Measurements from ENCODE around the gene OTOP3. TPM values are rescaled to one million over a fixed set of nuclear protein-coding genes. Genes with fewer than 3 reads are reported as not detected.

OTOP3 gene
- total RNA-seq, 1 donor from 2014 or later: not detected

DNA sequence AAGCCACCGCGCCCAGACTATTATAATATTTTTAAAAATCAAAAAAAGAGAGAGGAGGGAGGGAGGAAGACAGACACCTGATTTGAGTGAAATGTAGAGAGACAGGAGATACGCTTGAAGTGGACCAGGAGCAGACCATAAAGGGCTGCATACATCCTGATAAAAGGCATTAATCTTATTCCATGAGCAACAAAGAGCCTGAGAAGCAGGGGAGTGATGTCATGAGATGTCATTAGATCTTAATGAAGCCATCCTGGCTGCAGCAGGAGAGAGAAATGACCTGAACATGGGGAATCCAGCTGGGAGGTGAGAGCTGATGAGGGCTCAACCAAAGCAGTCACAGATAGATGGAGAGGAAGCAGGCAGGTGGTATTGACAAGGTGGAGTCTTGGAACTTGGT lies 42.1 kb downstream of the OTOP3 start:
- TF ChIP-seq, protein P1, sequence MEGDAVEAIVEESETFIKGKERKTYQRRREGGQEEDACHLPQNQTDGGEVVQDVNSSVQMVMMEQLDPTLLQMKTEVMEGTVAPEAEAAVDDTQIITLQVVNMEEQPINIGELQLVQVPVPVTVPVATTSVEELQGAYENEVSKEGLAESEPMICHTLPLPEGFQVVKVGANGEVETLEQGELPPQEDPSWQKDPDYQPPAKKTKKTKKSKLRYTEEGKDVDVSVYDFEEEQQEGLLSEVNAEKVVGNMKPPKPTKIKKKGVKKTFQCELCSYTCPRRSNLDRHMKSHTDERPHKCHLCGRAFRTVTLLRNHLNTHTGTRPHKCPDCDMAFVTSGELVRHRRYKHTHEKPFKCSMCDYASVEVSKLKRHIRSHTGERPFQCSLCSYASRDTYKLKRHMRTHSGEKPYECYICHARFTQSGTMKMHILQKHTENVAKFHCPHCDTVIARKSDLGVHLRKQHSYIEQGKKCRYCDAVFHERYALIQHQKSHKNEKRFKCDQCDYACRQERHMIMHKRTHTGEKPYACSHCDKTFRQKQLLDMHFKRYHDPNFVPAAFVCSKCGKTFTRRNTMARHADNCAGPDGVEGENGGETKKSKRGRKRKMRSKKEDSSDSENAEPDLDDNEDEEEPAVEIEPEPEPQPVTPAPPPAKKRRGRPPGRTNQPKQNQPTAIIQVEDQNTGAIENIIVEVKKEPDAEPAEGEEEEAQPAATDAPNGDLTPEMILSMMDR (IDR thresholded peaks at IDR 0.05; ENCODE audit: unreplicated experiment): no peak
- peaks cover 10% of the 10 kb centered on the region for H3K4me1 Mint-ChIP-seq (ENCODE audit: unreplicated experiment)
- peaks cover 14% of the 10 kb centered on the region for H3K27me3 Mint-ChIP-seq (ENCODE audit: unreplicated experiment)
- no peaks in the 10 kb centered on the region for H3K36me3 Mint-ChIP-seq (ENCODE audit: low read depth, unreplicated experiment)
- H3K27ac Mint-ChIP-seq (ENCODE audit: unreplicated experiment): no peak overlapping the region
- H3K9me3 Mint-ChIP-seq (ENCODE audit: unreplicated experiment): no peaks in the 10 kb centered on the region
- DNase-seq (ENCODE audit: low spot score): no peak
- H3K4me3 Mint-ChIP-seq (ENCODE audit: unreplicated experiment): no peak overlapping the region

DNA sequence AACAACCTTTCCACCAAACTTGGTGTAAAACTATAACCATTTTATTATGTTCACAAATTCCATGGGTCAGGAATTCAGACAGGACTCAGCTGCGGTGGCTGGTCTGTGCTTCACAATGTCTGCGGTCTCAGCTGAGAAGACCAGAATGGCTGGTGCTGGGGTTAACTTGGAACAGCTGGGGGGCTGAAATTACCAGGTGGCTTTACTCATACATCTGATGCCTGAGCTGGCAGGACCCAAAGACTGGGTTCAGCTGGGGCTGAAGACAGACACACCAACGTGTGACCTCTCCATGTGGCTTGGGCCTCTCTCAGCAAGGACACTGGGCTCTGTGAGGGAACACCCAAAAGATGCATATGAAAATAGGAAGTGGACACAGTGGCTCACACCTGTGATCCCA lies 42.5 kb downstream of the OTOP3 start:
- H3K27ac Mint-ChIP-seq (ENCODE audit: unreplicated experiment): no peak overlapping the region
- no peak for DNase-seq (ENCODE audit: low spot score)
- no peak overlapping the region for H3K4me3 Mint-ChIP-seq (ENCODE audit: unreplicated experiment)
- no peaks in the 10 kb centered on the region for H3K36me3 Mint-ChIP-seq (ENCODE audit: low read depth, unreplicated experiment)
- TF ChIP-seq, protein P1 (IDR thresholded peaks at IDR 0.05; ENCODE audit: unreplicated experiment): no peak
- peaks cover 11% of the 10 kb centered on the region for H3K27me3 Mint-ChIP-seq (ENCODE audit: unreplicated experiment)
- no peaks in the 10 kb centered on the region for H3K9me3 Mint-ChIP-seq (ENCODE audit: unreplicated experiment)
- H3K4me1 Mint-ChIP-seq (ENCODE audit: unreplicated experiment): peaks cover 5% of the 10 kb centered on the region

DNA sequence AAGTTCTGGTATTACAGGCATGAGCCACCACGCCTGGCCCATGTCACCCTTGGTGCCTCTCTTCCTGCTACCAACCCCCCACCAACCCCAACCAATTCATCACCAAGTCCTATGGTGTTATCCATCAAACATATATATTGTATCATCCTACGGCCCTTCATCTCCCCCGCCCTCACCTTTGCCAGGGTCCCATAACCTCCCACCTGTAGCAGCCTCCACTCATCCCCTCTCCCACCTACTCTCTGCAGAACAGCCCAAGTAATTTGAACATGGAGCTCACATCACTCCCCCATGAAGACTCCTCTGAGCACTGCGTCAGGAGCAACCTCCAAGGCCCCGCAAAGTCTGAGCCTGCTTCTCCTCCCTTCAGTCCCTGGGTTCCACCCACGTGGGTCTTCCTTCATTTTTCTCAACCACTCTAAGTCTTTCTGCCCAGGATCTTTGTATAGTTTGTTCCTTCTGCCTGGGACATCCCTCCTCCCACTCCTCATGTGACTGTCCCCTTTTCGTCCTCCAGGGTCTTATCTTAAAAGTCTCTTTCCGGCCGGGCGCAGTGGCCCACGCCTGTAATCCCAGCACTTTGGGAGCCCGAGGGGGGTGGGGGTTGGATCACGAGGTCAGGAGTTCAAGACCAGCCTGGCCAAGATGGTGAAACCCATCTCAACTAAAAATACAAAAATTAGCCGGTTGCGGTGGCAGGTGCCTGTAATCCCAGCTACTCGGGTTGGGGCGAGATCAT lies 43.9 kb downstream of the OTOP3 start:
- Mint-ChIP-seq H3K9me3 (ENCODE audit: unreplicated experiment) (no peaks in the 10 kb centered on the region), H3K27me3 (ENCODE audit: unreplicated experiment) (peaks cover 11% of the 10 kb centered on the region), H3K27ac (ENCODE audit: unreplicated experiment) (no peak overlapping the region), H3K36me3 (ENCODE audit: low read depth, unreplicated experiment) (no peaks in the 10 kb centered on the region), H3K4me3 (ENCODE audit: unreplicated experiment) (no peak overlapping the region), H3K4me1 (ENCODE audit: unreplicated experiment) (peaks cover 5% of the 10 kb centered on the region)
- TF ChIP-seq, protein P1 (IDR thresholded peaks at IDR 0.05; ENCODE audit: unreplicated experiment): no peak
- no peak for DNase-seq (ENCODE audit: low spot score)

DNA sequence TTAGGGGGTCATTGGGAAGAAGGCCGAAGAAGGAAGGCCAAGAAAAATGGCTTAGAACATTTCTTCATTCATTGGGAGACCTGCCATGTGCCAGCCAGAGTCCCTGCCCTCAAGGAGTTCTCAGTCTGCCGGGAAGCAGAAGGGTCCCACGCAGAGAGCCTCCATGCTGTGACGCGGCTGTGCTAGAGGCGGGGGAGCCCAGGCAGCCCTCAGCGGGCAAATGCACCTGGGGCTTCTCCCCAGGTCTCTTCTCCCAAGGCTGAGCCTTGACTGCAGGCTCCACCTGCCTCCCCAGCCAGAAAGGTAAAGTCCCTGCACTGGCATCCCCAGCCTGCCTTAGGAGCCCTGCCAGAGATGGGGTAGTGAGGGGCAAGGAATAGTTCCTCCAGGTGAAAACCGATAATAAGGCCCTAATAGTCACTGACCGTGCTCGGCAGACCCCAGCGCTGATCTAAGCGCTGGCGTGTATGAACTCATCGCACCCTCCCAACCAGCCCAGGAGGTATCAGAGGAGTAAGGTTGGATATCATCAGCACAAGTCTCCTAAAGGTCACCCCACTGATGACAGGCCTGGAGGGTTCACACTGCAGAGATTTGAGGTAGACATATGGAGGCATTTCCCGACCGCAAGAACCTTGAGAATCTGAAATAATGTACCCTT lies 45.8 kb downstream of the OTOP3 start:
- Mint-ChIP-seq H3K27me3 (ENCODE audit: unreplicated experiment) (peaks cover 13% of the 10 kb centered on the region), H3K4me1 (ENCODE audit: unreplicated experiment) (peaks cover 5% of the 10 kb centered on the region), H3K4me3 (ENCODE audit: unreplicated experiment) (peak overlapping the region; percentile 90), H3K36me3 (ENCODE audit: low read depth, unreplicated experiment) (no peaks in the 10 kb centered on the region), H3K27ac (ENCODE audit: unreplicated experiment) (peak overlapping the region; percentile 79), H3K9me3 (ENCODE audit: unreplicated experiment) (no peaks in the 10 kb centered on the region)
- TF ChIP-seq, protein P1 (IDR thresholded peaks at IDR 0.05; ENCODE audit: unreplicated experiment): no peak
- DNase-seq (ENCODE audit: low spot score): no peak
